Activated CD8-positive, alpha-beta memory T cell treated with anti-CD3 and anti-CD28 coated beads, Interleukin-2, amount 10 ng/mL, durations not matched to agents 7 days and 5 days (primary cell): ENCODE results near the gene LRMDA. TPM values are rescaled to one million over a fixed set of nuclear protein-coding genes. Genes with fewer than 3 reads are reported as not detected.

Experiments used
- ATAC-seq: fragments of 150-1000 bp; cut with Tn5 transposase; one replicate; pipeline ENCODE4 v1.10.0; 2021; ENCODE audit warnings: moderate library complexity
- CTCF ChIA-PET: fragments of 350-600 bp; sonication (Branson Sonifier 250); formaldehyde crosslinking; loops from one replicate; lab custom pipeline; 2021; ENCODE audit warnings: antibody characterized with exemption; lab: Charles Lee
- DNase-seq: peaks from one replicate; pipeline ENCODE4 v3.0.0-alpha.2; 2020
- H3K27ac Mint-ChIP-seq: one replicate; pipeline ENCODE4 v1.8.0; 2021; ENCODE audit warnings: mild to moderate bottlenecking, mixed read lengths
- H3K27me3 Mint-ChIP-seq: one replicate; pipeline ENCODE4 v1.8.0; 2021; ENCODE audit warnings: mixed read lengths
- H3K36me3 Mint-ChIP-seq: one replicate; pipeline ENCODE4 v1.8.0; 2021; ENCODE audit warnings: mild to moderate bottlenecking, mixed read lengths
- H3K4me1 Mint-ChIP-seq: one replicate; pipeline ENCODE4 v1.8.0; 2021; ENCODE audit warnings: mixed read lengths
- H3K4me3 Mint-ChIP-seq: one replicate; pipeline ENCODE4 v1.8.0; 2021; ENCODE audit warnings: mild to moderate bottlenecking, moderate library complexity, mixed read lengths
- H3K9me3 Mint-ChIP-seq: one replicate; pipeline ENCODE4 v1.8.0; 2022; ENCODE audit warnings: low read depth, mixed read lengths
- total RNA-seq, 2 experiments: library from RNA; stranded (reverse); gene quantifications; one replicate each; pipeline ENCODE4 v1.2.3, GENCODE V29; 2021

Gene LRMDA
- total RNA-seq, 2 experiments from 2014 or later: not detected

GRCh38 chr10:76543655-76544054 is 1112.2 kb downstream of the LRMDA start:
- Mint-ChIP-seq H3K27me3 (no peaks in the 10 kb centered on the region), H3K4me1 (no peaks in the 10 kb centered on the region), H3K27ac (no peak overlapping the region), H3K36me3 (no peaks in the 10 kb centered on the region), H3K4me3 (no peak overlapping the region), H3K9me3 (no peaks in the 10 kb centered on the region)
- CTCF ChIA-PET: no interaction called here
- DNase-seq (no peak), ATAC-seq (no peak)

- no peaks in the 10 kb centered on the region for H3K9me3 Mint-ChIP-seq
- H3K27ac Mint-ChIP-seq: no peak overlapping the region
- CTCF ChIA-PET: no interaction called here
- ATAC-seq (no peak), DNase-seq (no peak)
- no peaks in the 10 kb centered on the region for H3K4me1 Mint-ChIP-seq
- no peak overlapping the region for H3K4me3 Mint-ChIP-seq
- no peaks in the 10 kb centered on the region for H3K27me3 Mint-ChIP-seq
- no peaks in the 10 kb centered on the region for H3K36me3 Mint-ChIP-seq
These were observed 1113.4 kb downstream of the LRMDA start for GRCh38 chr10:76544789-76545188.

- DNase-seq (no peak), ATAC-seq (no peak)
- H3K4me1 Mint-ChIP-seq: no peaks in the 10 kb centered on the region
- no peak overlapping the region for H3K27ac Mint-ChIP-seq
- no peaks in the 10 kb centered on the region for H3K27me3 Mint-ChIP-seq
- H3K9me3 Mint-ChIP-seq: no peaks in the 10 kb centered on the region
- no peaks in the 10 kb centered on the region for H3K36me3 Mint-ChIP-seq
- CTCF ChIA-PET: interaction anchor here (1.3 kb wide), 1 partner anchor 9 kb away, joined by 3 read pairs; no protein-coding TSS in a partner anchor
- no peak overlapping the region for H3K4me3 Mint-ChIP-seq
These were observed 1115.0 kb downstream of the LRMDA start for GRCh38 chr10:76546411-76546810.

- Mint-ChIP-seq H3K4me1 (no peaks in the 10 kb centered on the region), H3K9me3 (no peaks in the 10 kb centered on the region)
- peak; percentile 61 for DNase-seq
These were observed 1116.0 kb downstream of the LRMDA start for GRCh38 chr10:76547352-76547972.

GRCh38 chr10:76548716-76549115 is 1117.3 kb downstream of the LRMDA start:
- H3K36me3 Mint-ChIP-seq: no peaks in the 10 kb centered on the region
- ATAC-seq: no peak

More at GRCh38 chr10:76547352-76547972, 1116.0 kb downstream of the LRMDA start:
- H3K36me3 Mint-ChIP-seq: no peaks in the 10 kb centered on the region
- H3K27ac Mint-ChIP-seq: no peak overlapping the region
- CTCF ChIA-PET: interaction anchor here (0.8 to 1.3 kb wide), 2 partner anchors 8 to 458 kb away, joined by 3 read pairs; no protein-coding TSS in a partner anchor
- no peak for ATAC-seq
- no peaks in the 10 kb centered on the region for H3K27me3 Mint-ChIP-seq
- H3K4me3 Mint-ChIP-seq: no peak overlapping the region

GRCh38 chr10:76549171-76549570 is 1117.7 kb downstream of the LRMDA start:
- Mint-ChIP-seq H3K9me3 (peaks cover 2% of the 10 kb centered on the region), H3K4me1 (no peaks in the 10 kb centered on the region), H3K4me3 (no peak overlapping the region), H3K27ac (no peak overlapping the region), H3K36me3 (no peaks in the 10 kb centered on the region), H3K27me3 (no peaks in the 10 kb centered on the region)
- CTCF ChIA-PET: no interaction called here
- DNase-seq (no peak), ATAC-seq (no peak)

More at GRCh38 chr10:76548716-76549115, 1117.3 kb downstream of the LRMDA start:
- H3K4me1 Mint-ChIP-seq: no peaks in the 10 kb centered on the region
- DNase-seq: no peak
- CTCF ChIA-PET: interaction anchor here (0.7 kb wide), 1 partner anchor 1487 kb away, joined by 3 read pairs; no protein-coding TSS in a partner anchor
- H3K27me3 Mint-ChIP-seq: no peaks in the 10 kb centered on the region
- H3K27ac Mint-ChIP-seq: no peak overlapping the region
- peaks cover 2% of the 10 kb centered on the region for H3K9me3 Mint-ChIP-seq
- H3K4me3 Mint-ChIP-seq: no peak overlapping the region

- no peaks in the 10 kb centered on the region for H3K27me3 Mint-ChIP-seq
- no peaks in the 10 kb centered on the region for H3K36me3 Mint-ChIP-seq
- ATAC-seq (no peak), DNase-seq (no peak)
- CTCF ChIA-PET: no interaction called here
- peaks cover 2% of the 10 kb centered on the region for H3K9me3 Mint-ChIP-seq
- no peaks in the 10 kb centered on the region for H3K4me1 Mint-ChIP-seq
- H3K4me3 Mint-ChIP-seq: no peak overlapping the region
- H3K27ac Mint-ChIP-seq: no peak overlapping the region
These were observed 1119.4 kb downstream of the LRMDA start for GRCh38 chr10:76550806-76551205.

GRCh38 chr10:76552091-76552873 is 1120.9 kb downstream of the LRMDA start:
- CTCF ChIA-PET: no interaction called here
- Mint-ChIP-seq H3K36me3 (no peaks in the 10 kb centered on the region), H3K4me3 (no peak overlapping the region), H3K4me1 (no peaks in the 10 kb centered on the region), H3K27ac (no peak overlapping the region), H3K27me3 (no peaks in the 10 kb centered on the region), H3K9me3 (peaks cover 2% of the 10 kb centered on the region)
- DNase-seq (no peak), ATAC-seq (no peak)

GRCh38 chr10:76553263-76554032 is 1122.0 kb downstream of the LRMDA start:
- no peaks in the 10 kb centered on the region for H3K27me3 Mint-ChIP-seq
- H3K36me3 Mint-ChIP-seq: no peaks in the 10 kb centered on the region
- H3K27ac Mint-ChIP-seq: no peak overlapping the region
- H3K9me3 Mint-ChIP-seq: peaks cover 2% of the 10 kb centered on the region
- CTCF ChIA-PET: no interaction called here
- no peaks in the 10 kb centered on the region for H3K4me1 Mint-ChIP-seq
- no peak for DNase-seq
- ATAC-seq: no peak
- H3K4me3 Mint-ChIP-seq: no peak overlapping the region

- Mint-ChIP-seq H3K27me3 (no peaks in the 10 kb centered on the region), H3K4me1 (no peaks in the 10 kb centered on the region), H3K27ac (no peak overlapping the region), H3K9me3 (peaks cover 2% of the 10 kb centered on the region), H3K36me3 (no peaks in the 10 kb centered on the region), H3K4me3 (no peak overlapping the region)
- DNase-seq (no peak), ATAC-seq (no peak)
- CTCF ChIA-PET: no interaction called here
These were observed 1122.6 kb downstream of the LRMDA start for GRCh38 chr10:76554033-76554408.

- DNase-seq (no peak), ATAC-seq (no peak)
- no peak overlapping the region for H3K27ac Mint-ChIP-seq
- CTCF ChIA-PET: interaction anchor here (1.3 kb wide), 1 partner anchor 8 kb away, joined by 3 read pairs; no protein-coding TSS in a partner anchor
- peaks cover 2% of the 10 kb centered on the region for H3K9me3 Mint-ChIP-seq
- H3K27me3 Mint-ChIP-seq: no peaks in the 10 kb centered on the region
- no peaks in the 10 kb centered on the region for H3K4me1 Mint-ChIP-seq
- H3K36me3 Mint-ChIP-seq: no peaks in the 10 kb centered on the region
- H3K4me3 Mint-ChIP-seq: no peak overlapping the region
These were observed 1123.1 kb downstream of the LRMDA start for GRCh38 chr10:76554478-76554877.

- ATAC-seq: no peak
- Mint-ChIP-seq H3K9me3 (peaks cover 2% of the 10 kb centered on the region), H3K27me3 (no peaks in the 10 kb centered on the region), H3K4me3 (no peak overlapping the region), H3K4me1 (no peaks in the 10 kb centered on the region), H3K27ac (no peak overlapping the region), H3K36me3 (no peaks in the 10 kb centered on the region)
- no peak for DNase-seq
- CTCF ChIA-PET: interaction anchor here (1.3 kb wide), 1 partner anchor 9 kb away, joined by 3 read pairs; no protein-coding TSS in a partner anchor
These were observed 1123.7 kb downstream of the LRMDA start for GRCh38 chr10:76555067-76555670.

GRCh38 chr10:76557366-76557765 is 1125.9 kb downstream of the LRMDA start:
- CTCF ChIA-PET: no interaction called here
- ATAC-seq (no peak), DNase-seq (no peak)
- no peaks in the 10 kb centered on the region for H3K4me1 Mint-ChIP-seq
- no peak overlapping the region for H3K4me3 Mint-ChIP-seq
- no peaks in the 10 kb centered on the region for H3K36me3 Mint-ChIP-seq
- H3K9me3 Mint-ChIP-seq: peaks cover 2% of the 10 kb centered on the region
- no peaks in the 10 kb centered on the region for H3K27me3 Mint-ChIP-seq
- H3K27ac Mint-ChIP-seq: no peak overlapping the region
